ENCODE results near the gene PAH. TPM values are rescaled to one million over a fixed set of nuclear protein-coding genes. Genes with fewer than 3 reads are reported as not detected.

The PAH gene
- total RNA-seq, 1 experiment from 2014 or later = 5.7 TPM

DNA sequence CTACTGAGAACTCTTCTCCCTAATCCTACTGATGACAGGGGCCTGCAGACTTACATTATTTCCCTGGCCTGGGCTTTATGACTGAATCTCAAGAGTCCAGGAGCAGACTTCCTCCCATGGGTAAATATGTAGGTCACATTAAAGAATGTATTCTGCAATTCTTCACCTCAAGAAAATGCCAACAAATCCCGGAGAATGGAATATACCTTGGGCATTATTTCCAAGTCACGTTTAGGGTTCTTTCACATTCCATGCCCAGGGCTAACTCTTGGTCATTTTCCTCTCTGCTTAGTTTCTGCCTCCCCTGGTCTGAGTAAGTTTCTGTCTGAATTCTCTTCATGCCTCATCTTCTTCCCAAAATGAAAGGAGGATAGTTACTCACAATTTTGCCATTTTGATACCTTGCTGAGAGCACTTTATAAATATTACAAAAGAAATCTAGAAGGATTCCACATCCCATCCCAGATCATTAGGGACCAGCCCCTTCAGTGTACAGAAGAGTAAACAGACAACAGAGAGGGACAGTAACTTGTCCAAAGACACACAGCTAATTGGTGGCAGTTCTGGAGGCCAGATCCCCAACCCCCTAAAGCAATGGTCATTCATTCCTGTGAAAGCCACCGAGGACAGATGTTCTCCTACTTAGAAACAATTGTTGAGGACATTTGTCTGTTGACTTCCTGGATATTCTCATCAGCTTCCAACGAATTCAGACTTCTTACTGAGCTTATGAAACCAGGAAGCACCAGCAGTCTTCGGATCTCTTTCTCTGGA is 605 bp downstream of the PAH start:
- ATAC-seq (no peak), DNase-seq (ENCODE audit: low spot score) (no peak)
- Mint-ChIP-seq H3K9me3 (no peaks in the 10 kb centered on the region), H3K4me3 (peak overlapping the region; percentile 68), H3K36me3 (no peaks in the 10 kb centered on the region), H3K27me3 (ENCODE audit: low read depth) (no peaks in the 10 kb centered on the region; the same call in 1 of the 2 replicates), H3K27ac (no peak overlapping the region; the same call in 1 of the 2 replicates), H3K4me1 (peaks cover 26% of the 10 kb centered on the region)
- POLR2A ChIA-PET = no interaction called here
- CTCF ChIA-PET = interaction anchor here (1.2 to 2.2 kb wide), 2 partner anchors 32 to 33 kb away, joined by 4 to 13 read pairs; no protein-coding TSS in a partner anchor
- TF ChIP-seq, protein P1, sequence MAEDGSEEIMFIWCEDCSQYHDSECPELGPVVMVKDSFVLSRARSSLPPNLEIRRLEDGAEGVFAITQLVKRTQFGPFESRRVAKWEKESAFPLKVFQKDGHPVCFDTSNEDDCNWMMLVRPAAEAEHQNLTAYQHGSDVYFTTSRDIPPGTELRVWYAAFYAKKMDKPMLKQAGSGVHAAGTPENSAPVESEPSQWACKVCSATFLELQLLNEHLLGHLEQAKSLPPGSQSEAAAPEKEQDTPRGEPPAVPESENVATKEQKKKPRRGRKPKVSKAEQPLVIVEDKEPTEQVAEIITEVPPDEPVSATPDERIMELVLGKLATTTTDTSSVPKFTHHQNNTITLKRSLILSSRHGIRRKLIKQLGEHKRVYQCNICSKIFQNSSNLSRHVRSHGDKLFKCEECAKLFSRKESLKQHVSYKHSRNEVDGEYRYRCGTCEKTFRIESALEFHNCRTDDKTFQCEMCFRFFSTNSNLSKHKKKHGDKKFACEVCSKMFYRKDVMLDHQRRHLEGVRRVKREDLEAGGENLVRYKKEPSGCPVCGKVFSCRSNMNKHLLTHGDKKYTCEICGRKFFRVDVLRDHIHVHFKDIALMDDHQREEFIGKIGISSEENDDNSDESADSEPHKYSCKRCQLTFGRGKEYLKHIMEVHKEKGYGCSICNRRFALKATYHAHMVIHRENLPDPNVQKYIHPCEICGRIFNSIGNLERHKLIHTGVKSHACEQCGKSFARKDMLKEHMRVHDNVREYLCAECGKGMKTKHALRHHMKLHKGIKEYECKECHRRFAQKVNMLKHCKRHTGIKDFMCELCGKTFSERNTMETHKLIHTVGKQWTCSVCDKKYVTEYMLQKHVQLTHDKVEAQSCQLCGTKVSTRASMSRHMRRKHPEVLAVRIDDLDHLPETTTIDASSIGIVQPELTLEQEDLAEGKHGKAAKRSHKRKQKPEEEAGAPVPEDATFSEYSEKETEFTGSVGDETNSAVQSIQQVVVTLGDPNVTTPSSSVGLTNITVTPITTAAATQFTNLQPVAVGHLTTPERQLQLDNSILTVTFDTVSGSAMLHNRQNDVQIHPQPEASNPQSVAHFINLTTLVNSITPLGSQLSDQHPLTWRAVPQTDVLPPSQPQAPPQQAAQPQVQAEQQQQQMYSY (CRISPR knock-in tag; IDR thresholded peaks at IDR 0.05) = no peak
- TF ChIP-seq, protein P2, sequence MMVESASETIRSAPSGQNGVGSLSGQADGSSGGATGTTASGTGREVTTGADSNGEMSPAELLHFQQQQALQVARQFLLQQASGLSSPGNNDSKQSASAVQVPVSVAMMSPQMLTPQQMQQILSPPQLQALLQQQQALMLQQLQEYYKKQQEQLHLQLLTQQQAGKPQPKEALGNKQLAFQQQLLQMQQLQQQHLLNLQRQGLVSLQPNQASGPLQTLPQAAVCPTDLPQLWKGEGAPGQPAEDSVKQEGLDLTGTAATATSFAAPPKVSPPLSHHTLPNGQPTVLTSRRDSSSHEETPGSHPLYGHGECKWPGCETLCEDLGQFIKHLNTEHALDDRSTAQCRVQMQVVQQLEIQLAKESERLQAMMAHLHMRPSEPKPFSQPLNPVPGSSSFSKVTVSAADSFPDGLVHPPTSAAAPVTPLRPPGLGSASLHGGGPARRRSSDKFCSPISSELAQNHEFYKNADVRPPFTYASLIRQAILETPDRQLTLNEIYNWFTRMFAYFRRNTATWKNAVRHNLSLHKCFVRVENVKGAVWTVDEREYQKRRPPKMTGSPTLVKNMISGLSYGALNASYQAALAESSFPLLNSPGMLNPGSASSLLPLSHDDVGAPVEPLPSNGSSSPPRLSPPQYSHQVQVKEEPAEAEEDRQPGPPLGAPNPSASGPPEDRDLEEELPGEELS (CRISPR knock-in tag; IDR thresholded peaks at IDR 0.05) = no peak
- TF ChIP-seq ZNF121 (CRISPR knock-in tag; IDR thresholded peaks at IDR 0.05) (no peak), TEAD4 (CRISPR knock-in tag; IDR thresholded peaks at IDR 0.05) (no peak), FOXJ3 (CRISPR knock-in tag; IDR thresholded peaks at IDR 0.05; ENCODE audit: borderline replicate concordance) (no peak), NFYB (CRISPR knock-in tag; conservative IDR thresholded peaks at IDR 0.05; ENCODE audit: low read depth) (no peak), GABPB1 (CRISPR knock-in tag; IDR thresholded peaks at IDR 0.05) (no peak), SMAD4 (CRISPR knock-in tag; IDR thresholded peaks at IDR 0.05) (no peak)
- TF ChIP-seq, protein P3, sequence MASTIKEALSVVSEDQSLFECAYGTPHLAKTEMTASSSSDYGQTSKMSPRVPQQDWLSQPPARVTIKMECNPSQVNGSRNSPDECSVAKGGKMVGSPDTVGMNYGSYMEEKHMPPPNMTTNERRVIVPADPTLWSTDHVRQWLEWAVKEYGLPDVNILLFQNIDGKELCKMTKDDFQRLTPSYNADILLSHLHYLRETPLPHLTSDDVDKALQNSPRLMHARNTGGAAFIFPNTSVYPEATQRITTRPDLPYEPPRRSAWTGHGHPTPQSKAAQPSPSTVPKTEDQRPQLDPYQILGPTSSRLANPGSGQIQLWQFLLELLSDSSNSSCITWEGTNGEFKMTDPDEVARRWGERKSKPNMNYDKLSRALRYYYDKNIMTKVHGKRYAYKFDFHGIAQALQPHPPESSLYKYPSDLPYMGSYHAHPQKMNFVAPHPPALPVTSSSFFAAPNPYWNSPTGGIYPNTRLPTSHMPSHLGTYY (CRISPR knock-in tag; IDR thresholded peaks at IDR 0.05) = no peak

DNA sequence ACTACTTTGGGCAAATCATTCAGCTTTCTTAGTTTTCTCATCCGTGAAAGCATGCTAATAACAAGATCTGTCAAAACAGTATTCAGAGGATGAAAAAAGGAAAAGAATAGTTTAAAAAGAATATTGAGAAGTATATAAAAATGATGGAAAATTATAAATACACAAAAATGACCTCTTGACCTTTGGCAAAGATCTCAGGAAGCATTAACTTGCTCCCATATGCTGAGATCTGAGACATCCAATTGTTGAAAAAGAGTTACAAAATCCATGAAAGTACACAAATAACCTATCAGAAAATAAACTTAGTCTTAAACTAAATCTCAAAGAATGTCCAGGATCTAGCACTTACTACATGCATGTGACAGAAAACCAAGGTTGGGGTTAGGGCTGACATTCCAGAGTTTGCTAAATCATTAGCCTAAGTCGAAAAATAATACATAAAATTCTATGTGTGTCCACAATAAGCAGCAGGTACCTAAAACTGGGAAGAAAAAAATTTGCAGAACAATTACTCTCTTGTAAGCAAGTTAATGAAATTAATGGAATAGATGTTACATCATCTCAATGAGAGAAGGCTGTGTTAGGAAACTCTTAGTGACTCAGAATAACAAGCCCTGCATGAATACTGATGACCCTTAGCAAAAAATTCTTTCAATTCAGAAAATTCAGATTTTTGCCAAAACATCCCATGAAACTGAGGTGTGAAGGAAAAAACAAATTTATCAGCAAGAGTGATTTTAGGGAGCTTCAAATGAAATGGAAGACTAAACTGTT is 3.4 kb downstream of the PAH start:
- H3K9me3 Mint-ChIP-seq = no peaks in the 10 kb centered on the region
- H3K4me1 Mint-ChIP-seq = peaks cover 21% of the 10 kb centered on the region
- DNase-seq (ENCODE audit: low spot score) (no peak), ATAC-seq (no peak)
- H3K36me3 Mint-ChIP-seq = no peaks in the 10 kb centered on the region
- H3K27ac Mint-ChIP-seq = no peak overlapping the region
- ChIA-PET POLR2A (no interaction called here), CTCF (no interaction called here)
- no peak overlapping the region for H3K4me3 Mint-ChIP-seq
- no peaks in the 10 kb centered on the region; the same call in 1 of the 2 replicates for H3K27me3 Mint-ChIP-seq (ENCODE audit: low read depth)
- TF ChIP-seq HMGA2 (CRISPR knock-in tag; IDR thresholded peaks at IDR 0.05) (no peak), ZNF219 (CRISPR knock-in tag; IDR thresholded peaks at IDR 0.05; ENCODE audit: borderline replicate concordance) (no peak), KAT7 (CRISPR knock-in tag; IDR thresholded peaks at IDR 0.05; ENCODE audit: borderline replicate concordance) (no peak), NR1H2 (CRISPR knock-in tag; IDR thresholded peaks at IDR 0.05) (no peak), GABPB1 (CRISPR knock-in tag; IDR thresholded peaks at IDR 0.05) (no peak), ZNF396 (CRISPR knock-in tag; IDR thresholded peaks at IDR 0.05; ENCODE audit: borderline replicate concordance) (no peak), SMAD3 (CRISPR knock-in tag; IDR thresholded peaks at IDR 0.05; ENCODE audit: borderline replicate concordance) (no peak), JAZF1 (CRISPR knock-in tag; IDR thresholded peaks at IDR 0.05) (no peak), ZNF423 (CRISPR knock-in tag; IDR thresholded peaks at IDR 0.05) (no peak), ZNF121 (CRISPR knock-in tag; IDR thresholded peaks at IDR 0.05) (no peak)
- TF ChIP-seq, protein P4, sequence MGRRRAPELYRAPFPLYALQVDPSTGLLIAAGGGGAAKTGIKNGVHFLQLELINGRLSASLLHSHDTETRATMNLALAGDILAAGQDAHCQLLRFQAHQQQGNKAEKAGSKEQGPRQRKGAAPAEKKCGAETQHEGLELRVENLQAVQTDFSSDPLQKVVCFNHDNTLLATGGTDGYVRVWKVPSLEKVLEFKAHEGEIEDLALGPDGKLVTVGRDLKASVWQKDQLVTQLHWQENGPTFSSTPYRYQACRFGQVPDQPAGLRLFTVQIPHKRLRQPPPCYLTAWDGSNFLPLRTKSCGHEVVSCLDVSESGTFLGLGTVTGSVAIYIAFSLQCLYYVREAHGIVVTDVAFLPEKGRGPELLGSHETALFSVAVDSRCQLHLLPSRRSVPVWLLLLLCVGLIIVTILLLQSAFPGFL (CRISPR knock-in tag; IDR thresholded peaks at IDR 0.05; ENCODE audit: borderline replicate concordance) = no peak
- TF ChIP-seq, protein P5, sequence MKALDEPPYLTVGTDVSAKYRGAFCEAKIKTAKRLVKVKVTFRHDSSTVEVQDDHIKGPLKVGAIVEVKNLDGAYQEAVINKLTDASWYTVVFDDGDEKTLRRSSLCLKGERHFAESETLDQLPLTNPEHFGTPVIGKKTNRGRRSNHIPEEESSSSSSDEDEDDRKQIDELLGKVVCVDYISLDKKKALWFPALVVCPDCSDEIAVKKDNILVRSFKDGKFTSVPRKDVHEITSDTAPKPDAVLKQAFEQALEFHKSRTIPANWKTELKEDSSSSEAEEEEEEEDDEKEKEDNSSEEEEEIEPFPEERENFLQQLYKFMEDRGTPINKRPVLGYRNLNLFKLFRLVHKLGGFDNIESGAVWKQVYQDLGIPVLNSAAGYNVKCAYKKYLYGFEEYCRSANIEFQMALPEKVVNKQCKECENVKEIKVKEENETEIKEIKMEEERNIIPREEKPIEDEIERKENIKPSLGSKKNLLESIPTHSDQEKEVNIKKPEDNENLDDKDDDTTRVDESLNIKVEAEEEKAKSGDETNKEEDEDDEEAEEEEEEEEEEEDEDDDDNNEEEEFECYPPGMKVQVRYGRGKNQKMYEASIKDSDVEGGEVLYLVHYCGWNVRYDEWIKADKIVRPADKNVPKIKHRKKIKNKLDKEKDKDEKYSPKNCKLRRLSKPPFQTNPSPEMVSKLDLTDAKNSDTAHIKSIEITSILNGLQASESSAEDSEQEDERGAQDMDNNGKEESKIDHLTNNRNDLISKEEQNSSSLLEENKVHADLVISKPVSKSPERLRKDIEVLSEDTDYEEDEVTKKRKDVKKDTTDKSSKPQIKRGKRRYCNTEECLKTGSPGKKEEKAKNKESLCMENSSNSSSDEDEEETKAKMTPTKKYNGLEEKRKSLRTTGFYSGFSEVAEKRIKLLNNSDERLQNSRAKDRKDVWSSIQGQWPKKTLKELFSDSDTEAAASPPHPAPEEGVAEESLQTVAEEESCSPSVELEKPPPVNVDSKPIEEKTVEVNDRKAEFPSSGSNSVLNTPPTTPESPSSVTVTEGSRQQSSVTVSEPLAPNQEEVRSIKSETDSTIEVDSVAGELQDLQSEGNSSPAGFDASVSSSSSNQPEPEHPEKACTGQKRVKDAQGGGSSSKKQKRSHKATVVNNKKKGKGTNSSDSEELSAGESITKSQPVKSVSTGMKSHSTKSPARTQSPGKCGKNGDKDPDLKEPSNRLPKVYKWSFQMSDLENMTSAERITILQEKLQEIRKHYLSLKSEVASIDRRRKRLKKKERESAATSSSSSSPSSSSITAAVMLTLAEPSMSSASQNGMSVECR (CRISPR knock-in tag; IDR thresholded peaks at IDR 0.05; ENCODE audit: borderline replicate concordance) = no peak
